SH-SY5Y (cell line): ENCODE results near the gene BBOF1.

Experiments
- GATA2 ChIP-seq: IDR thresholded peaks from 2 replicates; pipeline ENCODE4 v1.6.1; 2011; ENCODE audit warnings: mild to moderate bottlenecking, low read depth, low read length
- GATA3 ChIP-seq: IDR thresholded peaks from 2 replicates; pipeline ENCODE4 v1.6.1; 2011; ENCODE audit warnings: low read depth, mild to moderate bottlenecking, low read length, moderate library complexity

DNA sequence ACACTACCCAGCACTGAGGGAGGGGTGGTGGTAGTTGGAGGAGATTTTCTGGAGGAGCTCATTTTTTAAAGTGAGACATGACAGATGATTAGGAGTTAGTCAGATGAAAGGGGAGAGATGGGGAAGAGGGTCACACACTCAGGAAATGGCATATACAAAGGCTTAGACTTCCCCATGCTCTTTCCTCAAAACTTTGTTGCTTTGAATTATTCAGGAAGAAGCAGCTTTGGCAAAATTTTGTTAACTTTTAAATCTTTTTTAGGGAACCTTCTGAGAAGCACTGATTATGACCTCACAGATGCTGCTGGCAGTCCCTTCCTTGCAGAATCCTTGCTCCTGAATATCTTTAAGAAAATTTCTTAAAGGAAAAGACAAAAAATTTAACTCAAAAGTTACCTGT, 45.3 kb downstream of the BBOF1 start:
- TF ChIP-seq GATA3: no peak
- TF ChIP-seq GATA2: no peak
